A549 (cell line): Measurements from ENCODE around the gene SHLD2.
"Not testable (repeated sequence)": the region's sequence is repeated elsewhere in the genome, so short reads cannot be mapped to it uniquely, and the experiment has no call there.

ENCODE experiments used
- SREBF2 ChIP-seq: fragments of 450-650 bp; IDR thresholded peaks from 2 replicates; pipeline ENCODE4 v1.6.1; 2014; ENCODE audit warnings: mild to moderate bottlenecking, moderate library complexity
- ZFP36 ChIP-seq: fragments of 450-650 bp; IDR thresholded peaks from 2 replicates; pipeline ENCODE4 v1.6.1; 2014; ENCODE audit warnings: borderline replicate concordance; ENCODE audit not compliant: partially characterized antibody
- TF ChIP-seq, protein P1 (sequence below): fragments of >200 bp; sonication (Bioruptor Twin); formaldehyde crosslinking; IDR thresholded peaks from 3 replicates; pipeline ENCODE4 v1.5.1; 2016
- TF ChIP-seq, protein P2 (sequence below): IDR thresholded peaks from 2 replicates; pipeline ENCODE4 v1.6.1; 2012
- TF ChIP-seq, protein P3 (sequence below): fragments of 150-350 bp; IDR thresholded peaks from 2 replicates; pipeline ENCODE4 v1.6.1; 2014; ENCODE audit warnings: low read depth, mild to moderate bottlenecking, low read length
- TF ChIP-seq, protein P4 (sequence below): fragments of 450-650 bp; IDR thresholded peaks from 2 replicates; pipeline ENCODE4 v1.6.1; 2014; ENCODE audit warnings: antibody characterized with exemption
- TF ChIP-seq, protein P5 (sequence below): fragments of 200-600 bp; sonication (generic); IDR thresholded peaks from 2 replicates; pipeline ENCODE4 v1.6.1; 2016; ENCODE audit warnings: antibody characterized with exemption, mild to moderate bottlenecking, moderate library complexity
- TF ChIP-seq, protein P6 (sequence below): IDR thresholded peaks from 2 replicates; pipeline ENCODE4 v1.6.1; 2012

DNA sequence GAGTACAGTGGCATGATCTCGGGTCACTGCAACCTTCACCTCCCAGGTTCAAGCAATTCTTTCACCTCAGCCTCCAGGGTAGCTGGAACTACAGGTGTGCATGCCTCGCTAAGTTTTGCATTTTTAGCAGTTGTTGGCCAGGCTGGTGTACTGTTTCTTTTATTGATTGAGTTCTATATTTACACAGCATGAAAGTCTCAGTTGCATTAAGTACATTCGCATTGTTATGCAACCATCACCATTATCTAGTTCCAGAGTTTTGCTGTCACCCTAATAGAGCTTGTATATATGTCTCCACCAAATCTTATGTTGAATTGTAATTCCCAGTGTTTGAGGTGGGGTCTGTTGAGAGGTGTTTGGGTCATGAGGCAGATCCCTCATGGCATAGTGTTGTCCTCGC is 28.3 kb downstream of the SHLD2 start:
- TF ChIP-seq, protein P1, sequence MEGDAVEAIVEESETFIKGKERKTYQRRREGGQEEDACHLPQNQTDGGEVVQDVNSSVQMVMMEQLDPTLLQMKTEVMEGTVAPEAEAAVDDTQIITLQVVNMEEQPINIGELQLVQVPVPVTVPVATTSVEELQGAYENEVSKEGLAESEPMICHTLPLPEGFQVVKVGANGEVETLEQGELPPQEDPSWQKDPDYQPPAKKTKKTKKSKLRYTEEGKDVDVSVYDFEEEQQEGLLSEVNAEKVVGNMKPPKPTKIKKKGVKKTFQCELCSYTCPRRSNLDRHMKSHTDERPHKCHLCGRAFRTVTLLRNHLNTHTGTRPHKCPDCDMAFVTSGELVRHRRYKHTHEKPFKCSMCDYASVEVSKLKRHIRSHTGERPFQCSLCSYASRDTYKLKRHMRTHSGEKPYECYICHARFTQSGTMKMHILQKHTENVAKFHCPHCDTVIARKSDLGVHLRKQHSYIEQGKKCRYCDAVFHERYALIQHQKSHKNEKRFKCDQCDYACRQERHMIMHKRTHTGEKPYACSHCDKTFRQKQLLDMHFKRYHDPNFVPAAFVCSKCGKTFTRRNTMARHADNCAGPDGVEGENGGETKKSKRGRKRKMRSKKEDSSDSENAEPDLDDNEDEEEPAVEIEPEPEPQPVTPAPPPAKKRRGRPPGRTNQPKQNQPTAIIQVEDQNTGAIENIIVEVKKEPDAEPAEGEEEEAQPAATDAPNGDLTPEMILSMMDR: not testable (repeated sequence)
- TF ChIP-seq, protein P2, sequence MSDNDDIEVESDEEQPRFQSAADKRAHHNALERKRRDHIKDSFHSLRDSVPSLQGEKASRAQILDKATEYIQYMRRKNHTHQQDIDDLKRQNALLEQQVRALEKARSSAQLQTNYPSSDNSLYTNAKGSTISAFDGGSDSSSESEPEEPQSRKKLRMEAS: not testable (repeated sequence)
- not testable (repeated sequence) for TF ChIP-seq SREBF2, ZFP36
- TF ChIP-seq, protein P3, sequence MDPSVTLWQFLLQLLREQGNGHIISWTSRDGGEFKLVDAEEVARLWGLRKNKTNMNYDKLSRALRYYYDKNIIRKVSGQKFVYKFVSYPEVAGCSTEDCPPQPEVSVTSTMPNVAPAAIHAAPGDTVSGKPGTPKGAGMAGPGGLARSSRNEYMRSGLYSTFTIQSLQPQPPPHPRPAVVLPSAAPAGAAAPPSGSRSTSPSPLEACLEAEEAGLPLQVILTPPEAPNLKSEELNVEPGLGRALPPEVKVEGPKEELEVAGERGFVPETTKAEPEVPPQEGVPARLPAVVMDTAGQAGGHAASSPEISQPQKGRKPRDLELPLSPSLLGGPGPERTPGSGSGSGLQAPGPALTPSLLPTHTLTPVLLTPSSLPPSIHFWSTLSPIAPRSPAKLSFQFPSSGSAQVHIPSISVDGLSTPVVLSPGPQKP: not testable (repeated sequence)
- TF ChIP-seq, protein P4, sequence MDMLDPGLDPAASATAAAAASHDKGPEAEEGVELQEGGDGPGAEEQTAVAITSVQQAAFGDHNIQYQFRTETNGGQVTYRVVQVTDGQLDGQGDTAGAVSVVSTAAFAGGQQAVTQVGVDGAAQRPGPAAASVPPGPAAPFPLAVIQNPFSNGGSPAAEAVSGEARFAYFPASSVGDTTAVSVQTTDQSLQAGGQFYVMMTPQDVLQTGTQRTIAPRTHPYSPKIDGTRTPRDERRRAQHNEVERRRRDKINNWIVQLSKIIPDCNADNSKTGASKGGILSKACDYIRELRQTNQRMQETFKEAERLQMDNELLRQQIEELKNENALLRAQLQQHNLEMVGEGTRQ: not testable (repeated sequence)
- TF ChIP-seq, protein P5, sequence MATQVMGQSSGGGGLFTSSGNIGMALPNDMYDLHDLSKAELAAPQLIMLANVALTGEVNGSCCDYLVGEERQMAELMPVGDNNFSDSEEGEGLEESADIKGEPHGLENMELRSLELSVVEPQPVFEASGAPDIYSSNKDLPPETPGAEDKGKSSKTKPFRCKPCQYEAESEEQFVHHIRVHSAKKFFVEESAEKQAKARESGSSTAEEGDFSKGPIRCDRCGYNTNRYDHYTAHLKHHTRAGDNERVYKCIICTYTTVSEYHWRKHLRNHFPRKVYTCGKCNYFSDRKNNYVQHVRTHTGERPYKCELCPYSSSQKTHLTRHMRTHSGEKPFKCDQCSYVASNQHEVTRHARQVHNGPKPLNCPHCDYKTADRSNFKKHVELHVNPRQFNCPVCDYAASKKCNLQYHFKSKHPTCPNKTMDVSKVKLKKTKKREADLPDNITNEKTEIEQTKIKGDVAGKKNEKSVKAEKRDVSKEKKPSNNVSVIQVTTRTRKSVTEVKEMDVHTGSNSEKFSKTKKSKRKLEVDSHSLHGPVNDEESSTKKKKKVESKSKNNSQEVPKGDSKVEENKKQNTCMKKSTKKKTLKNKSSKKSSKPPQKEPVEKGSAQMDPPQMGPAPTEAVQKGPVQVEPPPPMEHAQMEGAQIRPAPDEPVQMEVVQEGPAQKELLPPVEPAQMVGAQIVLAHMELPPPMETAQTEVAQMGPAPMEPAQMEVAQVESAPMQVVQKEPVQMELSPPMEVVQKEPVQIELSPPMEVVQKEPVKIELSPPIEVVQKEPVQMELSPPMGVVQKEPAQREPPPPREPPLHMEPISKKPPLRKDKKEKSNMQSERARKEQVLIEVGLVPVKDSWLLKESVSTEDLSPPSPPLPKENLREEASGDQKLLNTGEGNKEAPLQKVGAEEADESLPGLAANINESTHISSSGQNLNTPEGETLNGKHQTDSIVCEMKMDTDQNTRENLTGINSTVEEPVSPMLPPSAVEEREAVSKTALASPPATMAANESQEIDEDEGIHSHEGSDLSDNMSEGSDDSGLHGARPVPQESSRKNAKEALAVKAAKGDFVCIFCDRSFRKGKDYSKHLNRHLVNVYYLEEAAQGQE: not testable (repeated sequence)
- TF ChIP-seq, protein P6, sequence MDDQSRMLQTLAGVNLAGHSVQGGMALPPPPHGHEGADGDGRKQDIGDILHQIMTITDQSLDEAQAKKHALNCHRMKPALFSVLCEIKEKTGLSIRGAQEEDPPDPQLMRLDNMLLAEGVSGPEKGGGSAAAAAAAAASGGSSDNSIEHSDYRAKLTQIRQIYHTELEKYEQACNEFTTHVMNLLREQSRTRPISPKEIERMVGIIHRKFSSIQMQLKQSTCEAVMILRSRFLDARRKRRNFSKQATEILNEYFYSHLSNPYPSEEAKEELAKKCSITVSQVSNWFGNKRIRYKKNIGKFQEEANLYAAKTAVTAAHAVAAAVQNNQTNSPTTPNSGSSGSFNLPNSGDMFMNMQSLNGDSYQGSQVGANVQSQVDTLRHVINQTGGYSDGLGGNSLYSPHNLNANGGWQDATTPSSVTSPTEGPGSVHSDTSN: not testable (repeated sequence)
